ACHN (cell line): ENCODE data around the gene MARCHF7.
"Not testable (repeated sequence)": the region's sequence is repeated elsewhere in the genome, so short reads cannot be mapped to it uniquely, and the experiment has no call there.

Source experiments
- DNase-seq: peaks from one replicate; pipeline ENCODE4 v3.0.0-alpha.2; 2015
- in situ Hi-C: cut with HindIII; loops from 2 replicates; pipeline ENCODE4 v1.10.0; 2017; ENCODE audit warnings: low sequenced_read_pairs, low pct_ligation_motif_present, low pct_unique_long_range_greater_than_20kb

Gene MARCHF7

GRCh38 chr2:159712143-159712928, at the start of gene MARCHF7:
Gene MARCHF7, plus strand, starts transcription at chr2:159712506. Its CDS starts 16,517 bp downstream, at chr2:159729023.
- in situ Hi-C loops, result no loop called here
- DNase-seq, result peak; percentile 97

DNA sequence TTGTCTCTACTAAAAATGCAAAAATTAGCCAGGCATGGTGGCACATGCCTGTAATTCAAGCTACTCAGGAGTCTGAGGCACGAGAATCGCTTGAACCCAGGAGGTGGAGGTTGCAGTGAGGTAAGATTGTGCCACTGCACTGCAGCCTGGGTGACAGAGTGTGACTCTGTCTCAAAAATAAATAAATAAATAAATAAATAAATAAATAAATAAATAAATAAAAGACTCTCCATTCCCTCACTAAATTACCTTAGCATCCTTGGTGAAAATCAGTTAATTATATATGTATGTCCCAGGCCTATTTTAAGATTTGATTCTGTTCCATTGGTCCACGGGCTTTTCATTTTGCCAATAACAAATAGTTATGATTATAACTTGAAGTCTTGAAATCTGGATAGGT, 44.9 kb upstream of the MARCHF7 start:
- in situ Hi-C loops, DNase-seq: not testable (repeated sequence)

- in situ Hi-C loops, result no loop called here
- DNase-seq, result no peak
Measured at GRCh38 chr2:159671047-159671446, 41.3 kb upstream of the MARCHF7 start.

- peak; percentile 20 for DNase-seq
- in situ Hi-C loops, result no loop called here
Measured at GRCh38 chr2:159677654-159678053, 34.7 kb upstream of the MARCHF7 start.

GRCh38 chr2:159680692-159681091, 31.6 kb upstream of the MARCHF7 start:
- in situ Hi-C loops, result no loop called here
- no peak for DNase-seq

- in situ Hi-C loops, result no loop called here
- DNase-seq, result no peak
Measured at GRCh38 chr2:159683817-159684216, 28.5 kb upstream of the MARCHF7 start.

GRCh38 chr2:159684796-159685195, 27.5 kb upstream of the MARCHF7 start:
- peak; percentile 17 for DNase-seq
- in situ Hi-C loops, result no loop called here

DNA sequence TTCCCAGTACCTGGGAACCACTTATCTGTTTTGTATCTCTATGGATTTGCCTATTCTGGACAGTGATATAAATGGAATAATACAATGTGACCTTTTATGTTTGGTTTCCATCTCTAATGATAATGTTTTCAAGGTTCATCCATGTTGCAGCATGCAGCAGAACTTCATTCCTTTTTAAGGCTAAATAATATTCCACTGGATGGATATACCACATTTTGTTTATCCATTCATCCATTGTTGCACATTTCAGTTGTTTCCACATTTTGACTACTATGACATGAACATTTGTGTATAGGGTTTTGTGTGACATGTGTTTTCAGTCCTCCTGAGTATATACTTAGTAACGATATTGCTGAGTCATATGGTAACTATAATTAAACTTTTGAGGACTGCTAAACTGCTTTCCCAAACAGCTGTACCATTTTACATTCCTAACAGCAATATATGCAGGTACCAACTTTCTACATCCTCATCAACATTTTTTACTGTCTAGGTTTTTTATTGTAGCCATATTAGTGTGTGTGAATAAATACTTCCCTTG, 17.7 kb upstream of the MARCHF7 start:
- no peak for DNase-seq

DNA sequence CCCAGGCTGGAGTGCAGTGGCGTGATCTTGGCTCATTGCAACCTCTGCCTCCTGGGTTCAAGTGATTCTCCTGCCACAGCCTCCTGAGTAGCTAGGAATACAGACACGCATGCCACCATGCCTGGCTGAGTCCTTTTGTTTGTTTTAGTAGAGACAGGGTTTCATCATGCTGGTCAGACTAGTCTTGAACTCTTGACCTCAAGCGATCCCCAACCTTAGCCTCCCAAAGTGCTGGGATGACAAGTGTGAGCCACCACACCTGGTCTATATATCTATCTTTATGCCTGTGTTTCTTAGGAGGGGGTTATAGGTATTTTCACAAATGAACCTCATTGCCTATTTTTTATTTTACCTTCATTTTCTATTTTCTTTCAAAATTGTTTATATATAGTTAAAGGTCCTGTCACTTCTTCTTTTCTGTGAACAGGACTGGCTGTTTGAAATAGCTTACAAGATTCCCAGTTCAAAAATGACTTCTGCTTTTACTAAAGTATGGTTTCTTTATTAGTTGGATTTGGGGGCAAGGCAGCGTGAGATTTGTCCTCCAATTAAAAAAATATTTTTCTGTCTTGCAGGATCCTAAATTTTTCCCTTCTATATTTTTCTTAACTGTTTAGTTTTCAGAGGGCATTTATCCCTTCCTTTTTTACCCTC, 16.4 kb upstream of the MARCHF7 start:
- in situ Hi-C loops, result no loop called here
- DNase-seq, result no peak

More for the DNA sequence above, 17.7 kb upstream of the MARCHF7 start:
- in situ Hi-C loops, result no loop called here

DNA sequence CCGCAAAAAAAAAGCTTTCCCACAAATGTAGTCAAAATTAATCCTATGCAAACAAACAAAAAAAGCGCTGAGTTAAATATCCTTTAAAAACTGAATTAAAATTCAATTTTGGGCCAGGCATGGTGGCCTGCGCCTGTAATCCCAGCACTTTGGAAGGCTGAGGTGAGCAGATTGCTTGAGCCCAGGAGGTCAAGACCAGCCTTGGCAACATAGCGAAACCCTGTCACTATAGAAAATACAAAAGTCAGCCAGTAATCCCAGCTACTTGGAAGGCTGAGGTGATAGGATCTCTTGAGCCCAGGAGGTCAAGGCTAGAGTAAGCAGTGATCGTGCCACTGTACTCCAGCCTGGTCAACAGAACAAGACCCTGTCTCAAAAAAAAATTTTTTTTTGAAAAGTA, 8.8 kb upstream of the MARCHF7 start:
- in situ Hi-C loops, result no loop called here
- no peak for DNase-seq

- peak; percentile 17 for DNase-seq
- in situ Hi-C loops, result no loop called here
Measured at GRCh38 chr2:159706385-159706980, 5.8 kb upstream of the MARCHF7 start.

GRCh38 chr2:159708066-159708760, 4.1 kb upstream of the MARCHF7 start:
- in situ Hi-C loops, result no loop called here
- no peak for DNase-seq

DNA sequence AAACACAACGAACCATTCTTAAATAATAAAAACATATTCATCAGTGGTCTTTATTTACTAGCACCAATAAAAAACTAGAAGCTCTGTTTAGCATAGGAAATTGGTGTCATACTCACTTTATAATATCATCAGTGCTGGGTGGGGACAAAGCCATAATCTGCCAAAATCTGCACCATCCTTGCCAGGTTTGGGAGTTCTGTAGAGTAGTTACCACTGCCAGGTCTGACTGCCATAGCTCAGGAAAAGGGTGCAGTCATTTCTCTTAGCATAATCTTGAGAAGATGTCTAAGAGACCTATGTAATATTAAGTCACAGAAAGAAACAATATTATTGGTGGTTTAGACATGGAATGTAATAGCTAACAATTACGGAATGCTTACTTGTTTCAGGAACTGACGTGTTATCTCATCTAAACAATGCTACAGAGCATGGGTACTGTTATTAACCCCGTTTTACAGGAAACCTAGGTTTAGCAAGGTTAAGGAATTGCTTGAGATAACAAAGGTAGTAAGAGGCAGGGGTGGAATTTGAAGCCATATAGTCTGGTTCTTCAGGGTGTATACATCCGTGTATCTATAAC, 1.6 kb upstream of the MARCHF7 start:
- DNase-seq, result no peak
- in situ Hi-C loops, result no loop called here

GRCh38 chr2:159711562-159712142, 654 bp upstream of the MARCHF7 start:
- in situ Hi-C loops, result no loop called here
- DNase-seq, result no peak

- in situ Hi-C loops, result no loop called here
Measured at GRCh38 chr2:159712929-159713420, 669 bp downstream of the MARCHF7 start.

DNA sequence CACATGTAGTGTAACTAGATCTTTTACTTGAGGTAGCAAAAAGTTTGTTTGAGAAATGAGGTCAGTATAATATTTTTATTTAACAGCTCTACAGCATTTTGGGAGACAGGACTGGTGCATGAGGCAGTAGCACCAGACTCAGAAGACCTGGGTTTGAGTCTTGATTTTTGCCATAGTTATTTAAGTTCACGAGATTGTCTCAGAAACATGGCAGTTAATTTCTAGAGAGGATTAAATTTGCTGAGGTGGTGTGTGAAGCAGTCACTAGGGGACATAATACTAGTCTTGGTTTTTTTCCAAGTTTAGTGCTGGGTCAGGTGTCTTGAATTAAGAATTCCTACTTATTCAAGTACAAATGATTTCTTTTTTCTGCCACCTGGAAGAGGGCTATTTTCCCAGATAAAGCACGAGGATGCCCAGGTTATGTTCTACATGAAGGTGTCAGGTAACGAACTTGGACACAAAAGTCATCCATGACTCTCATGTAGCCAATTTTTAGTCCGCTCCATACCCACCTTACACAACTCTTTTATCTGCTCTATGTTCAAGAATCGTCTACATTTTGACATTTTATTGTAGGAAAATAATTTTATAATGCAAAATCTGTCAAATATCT, 1.4 kb downstream of the MARCHF7 start:
- in situ Hi-C loops, result no loop called here
- DNase-seq, result peak; percentile 38

More at GRCh38 chr2:159712929-159713420, 669 bp downstream of the MARCHF7 start:
- DNase-seq, result peak; percentile 41

GRCh38 chr2:159714247-159714930, 2.1 kb downstream of the MARCHF7 start:
- in situ Hi-C loops, result no loop called here
- no peak for DNase-seq
